Ovary (tissue), 9 donors: Measurements from ENCODE around the gene SYVN1. TPM values are rescaled to one million over a fixed set of nuclear protein-coding genes. Genes with fewer than 3 reads are reported as not detected.

Source experiments
- DNase-seq, 5 donors: peaks; one replicate each; pipeline ENCODE4 v3.0.0-alpha.2; 2019 to 2020
- H3K27ac ChIP-seq, 2 donors: fragments of 200-600 bp; one replicate each; pipeline versions ENCODE4 v1.5.1 to v1.8.0; 2019 to 2022
- H3K27me3 ChIP-seq: fragments of 200-600 bp; one replicate; pipeline ENCODE4 v1.8.0; 2022
- H3K36me3 ChIP-seq: fragments of 200-600 bp; sonication (generic); one replicate; pipeline ENCODE4 v1.5.1; 2019
- H3K4me1 ChIP-seq: one replicate; pipeline ENCODE4 v1.8.1; 2013; ENCODE audit warnings: mild to moderate bottlenecking, moderate library complexity; ENCODE audit not compliant: insufficient read depth
- H3K4me3 ChIP-seq: fragments of 200-600 bp; sonication (generic); one replicate; pipeline ENCODE4 v1.5.1; 2017
- H3K9me3 ChIP-seq, 2 donors: fragments of 200-600 bp in 1 of 2; sonication (generic) in 1 of 2; one replicate each; pipeline versions ENCODE4 v1.5.1 to v1.8.1; 2013 to 2019; ENCODE audit warnings: mild to moderate bottlenecking in 1 of 2, moderate library complexity in 1 of 2
- CTCF ChIP-seq, 3 donors: fragments of 450-650 bp in 2 of 3; fragments of 200-600 bp in 1 of 3; IDR thresholded peaks; one replicate each; pipeline versions ENCODE4 v1.5.1 to v1.8.0; 2016 to 2022; ENCODE audit warnings: antibody characterized with exemption in 3 of 3, mild to moderate bottlenecking in 1 of 3
- EP300 ChIP-seq: sonication (generic); formaldehyde crosslinking; IDR thresholded peaks from one replicate; pipeline ENCODE4 v1.6.1; 2017; ENCODE audit warnings: antibody characterized with exemption
- POLR2A ChIP-seq: fragments of 450-650 bp; IDR thresholded peaks from one replicate; pipeline ENCODE4 v1.6.1; 2017; ENCODE audit warnings: antibody characterized with exemption, mild to moderate bottlenecking, moderate library complexity
- WGBS, 3 donors: extraction: QIAGEN DNeasy Blood & Tissue Kit in 1 of 3; methylation state at CpG; one replicate each; pipeline versions ENCODE4 v1.1.5 to v1.1.7; 2013 to 2017; 5-methylcytosine and 5-hydroxymethylcytosine counted together
- intact Hi-C, 4 donors: fragments of 100-400 bp; cut with DNase I; formaldehyde crosslinking; loops; one replicate each; pipeline versions ENCODE4 v1.11.0 to v1.15.1; 2022 to 2023
- polyA plus RNA-seq, 2 donors: library from polyadenylated mRNA; stranded (reverse); fragments of 200-250 nt in 1 of 2; fragments of 350-450 nt in 1 of 2; fragmentation: Illumina TruSeq in 1 of 2; extraction: RNeasy Lipid Tissue Mini Kit (QIAGEN cat#74804) in 1 of 2; gene quantifications; one replicate each; pipeline ENCODE4 v1.2.3, GENCODE V29; 2013 to 2014
- total RNA-seq, 7 donors: library from RNA; depleted of rRNA in 2 of 7; stranded (reverse); fragments of >200 nt in 2 of 7; fragmentation: NEBNext Ultra II Directional in 3 of 7; extraction: Animal tissue kit (Norgen Biotek cat#: 25700) in 3 of 7; gene quantifications; one replicate each; pipeline versions ENCODE4 v1.1.0 to v1.2.4, GENCODE V29; 2016 to 2023
- donor health status: DM: no; HTN: no; CAD: no; lungs with moderate emphysema.
- donor health status: DM: no; HTN: no; CAD: no.
- donor health status: Bipolar disorder and iron deficiency.
- donor health status: DM: yes; HTN: yes; CAD: no.
- donor health status: DM: no; HTN: no; CAD: no.
- donor health status: DM: yes; HTN: yes; CAD: no.

Gene SYVN1
- total and polyA plus RNA-seq, 9 donors, result 21.1 to 73.0 (median 53.3) TPM

- TF ChIP-seq EP300 (no peak), POLR2A (no peak), CTCF (IDR thresholded peaks at IDR 0.05) (no peak)
- 72 to 80% (median 79%) methylated on average over 10 to 11 of the region's 11 CpGs for WGBS, 3 donors
- H3K4me1 ChIP-seq, result peaks cover 16% of the 10 kb centered on the region
- no peak overlapping the region for H3K27ac ChIP-seq
- H3K36me3 ChIP-seq, result no peaks in the 10 kb centered on the region
- H3K27me3 ChIP-seq, result no peaks in the 10 kb centered on the region
- DNase-seq, result peak in 2 of 5 donors; percentile 16 to 44
- no peaks in the 10 kb centered on the region for H3K9me3 ChIP-seq
- H3K4me3 ChIP-seq, result no peak overlapping the region
- intact Hi-C loops, result loop anchor here in 3 of 4 donors (5.0 to 10.0 kb wide), 7 partner anchors 32 to 270 kb away; partner anchors contain the start of genes ARL2 (in 3 of the 3), ATG2A (in 1 of the 3), CAPN1 (in 1 of the 3) and CDC42BPG (in 1 of the 3)
Observed at GRCh38 chr11:65114538-65115171, 19.7 kb downstream of the SYVN1 start.

GRCh38 chr11:65113839-65114238 lies 20.5 kb downstream of the SYVN1 start:
- intact Hi-C loops, result loop anchor here in 2 of 4 donors (5.0 to 10.0 kb wide), 5 partner anchors 71 to 269 kb away; partner anchors contain the start of genes ARL2 (in 2 of the 2), ATG2A (in 1 of the 2), CAPN1 (in 1 of the 2) and CDC42BPG (in 1 of the 2)
- peaks cover 16% of the 10 kb centered on the region for H3K4me1 ChIP-seq
- TF ChIP-seq CTCF (IDR thresholded peaks at IDR 0.05) (no peak), POLR2A (no peak), EP300 (no peak)

GRCh38 chr11:65113361-65113756 lies 21.0 kb downstream of the SYVN1 start:
- intact Hi-C loops, result loop anchor here in 2 of 4 donors (5.0 to 10.0 kb wide), 5 partner anchors 71 to 269 kb away; partner anchors contain the start of genes ARL2 (in 2 of the 2), ATG2A (in 1 of the 2), CAPN1 (in 1 of the 2) and CDC42BPG (in 1 of the 2)
- Histone ChIP-seq H3K4me3 (peak overlapping the region; percentile 51), H3K9me3 (no peaks in the 10 kb centered on the region), H3K36me3 (no peaks in the 10 kb centered on the region), H3K27ac (peak overlapping the region in 1 of 2 donors; percentile 56), H3K27me3 (no peaks in the 10 kb centered on the region), H3K4me1 (peaks cover 16% of the 10 kb centered on the region)
- 4 to 8% (median 6%) methylated on average over 14 of the region's 14 CpGs for WGBS, 3 donors
- DNase-seq, result peak in 3 of 5 donors; percentile 55 to 70 (median 64)
- TF ChIP-seq POLR2A, result no peak
- TF ChIP-seq CTCF (IDR thresholded peaks at IDR 0.05), result no peak
- TF ChIP-seq EP300, result no peak

More at GRCh38 chr11:65113839-65114238, 20.5 kb downstream of the SYVN1 start:
- no peak overlapping the region for H3K27ac ChIP-seq
- no peak for DNase-seq
- H3K4me3 ChIP-seq, result no peak overlapping the region
- no peaks in the 10 kb centered on the region for H3K36me3 ChIP-seq
- 40 to 65% (median 41%) methylated on average over 6 of the region's 6 CpGs for WGBS, 3 donors
- H3K9me3 ChIP-seq, result no peaks in the 10 kb centered on the region
- no peaks in the 10 kb centered on the region for H3K27me3 ChIP-seq

GRCh38 chr11:65112546-65113360 lies 21.6 kb downstream of the SYVN1 start:
- Histone ChIP-seq H3K27ac (peak overlapping the region; percentile 32 to 56), H3K27me3 (no peaks in the 10 kb centered on the region), H3K36me3 (no peaks in the 10 kb centered on the region), H3K9me3 (no peaks in the 10 kb centered on the region), H3K4me1 (peaks cover 16% of the 10 kb centered on the region), H3K4me3 (peak overlapping the region; percentile 51)
- DNase-seq, result peak; percentile 66 to 82 (median 78)
- intact Hi-C loops, result loop anchor here in 2 of 4 donors (5.0 to 10.0 kb wide), 5 partner anchors 72 to 268 kb away; partner anchors contain the start of genes ARL2 (in 2 of the 2), ATG2A (in 1 of the 2), CAPN1 (in 1 of the 2) and CDC42BPG (in 1 of the 2)
- TF ChIP-seq EP300 (no peak), POLR2A (no peak), CTCF (IDR thresholded peaks at IDR 0.05) (peak; percentile 82 to 95 (median 94))
- WGBS, 3 donors, result 1 to 3% (median 2%) methylated on average over 49 to 57 of the region's 57 CpGs
